Testis (tissue), 3 donors: ENCODE data around the gene SLC27A2. TPM values are rescaled to one million over a fixed set of nuclear protein-coding genes. Genes with fewer than 3 reads are reported as not detected.

ENCODE experiments used
- DNase-seq: peaks from one replicate; pipeline ENCODE4 v3.0.0-alpha.2; 2019
- H3K27ac ChIP-seq, 2 donors: fragments of 200-600 bp; sonication (generic); one replicate each; pipeline ENCODE4 v1.5.1; 2019
- H3K27me3 ChIP-seq: fragments of 200-600 bp; sonication (generic); one replicate; pipeline ENCODE4 v1.5.1; 2019
- H3K36me3 ChIP-seq: fragments of 200-600 bp; sonication (generic); one replicate; pipeline ENCODE4 v1.5.1; 2017; ENCODE audit warnings: low read depth; ENCODE audit errors: missing control alignments
- H3K4me1 ChIP-seq: fragments of 200-600 bp; sonication (generic); one replicate; pipeline ENCODE4 v1.5.1; 2019
- H3K4me3 ChIP-seq, 2 donors: fragments of 200-600 bp; sonication (generic); one replicate each; pipeline ENCODE4 v1.5.1; 2017 to 2019
- H3K9me3 ChIP-seq: fragments of 200-600 bp; sonication (generic); one replicate; pipeline ENCODE4 v1.5.1; 2017
- CTCF ChIP-seq, 3 experiments: fragments of 450-650 bp in 2 of 3; fragments of 200-600 bp in 1 of 3; sonication (generic) in 1 of 3; IDR thresholded peaks; one replicate each; pipeline ENCODE4 v1.5.1; 2016 to 2019; ENCODE audit warnings: antibody characterized with exemption in 3 of 3, mild to moderate bottlenecking in 2 of 3, moderate library complexity in 1 of 3
- POLR2A ChIP-seq: fragments of 450-650 bp; IDR thresholded peaks from one replicate; pipeline ENCODE4 v1.6.1; 2017; ENCODE audit warnings: antibody characterized with exemption, mild to moderate bottlenecking, moderate library complexity
- WGBS, 2 donors: methylation state at CpG; one replicate each; pipeline ENCODE4 v1.1.5; 2018; 5-methylcytosine and 5-hydroxymethylcytosine counted together
- intact Hi-C: fragments of 100-400 bp; cut with DNase I; formaldehyde crosslinking; loops from one replicate; pipeline ENCODE4 v1.15.1; 2023; ENCODE audit warnings: low total_unique reads
- polyA plus RNA-seq: library from polyadenylated mRNA; stranded (reverse); fragments of 350-450 nt; fragmentation: Illumina TruSeq; extraction: RNeasy Lipid Tissue Mini Kit (QIAGEN cat#74804); gene quantifications from one replicate; pipeline ENCODE4 v1.2.3, GENCODE V29; 2014; ENCODE audit warnings: low read depth, low replicate concordance; ENCODE audit not compliant: insufficient read depth
- total RNA-seq, 2 donors: library from RNA; depleted of rRNA; stranded (reverse); fragments of >200 nt; gene quantifications; one replicate each; pipeline ENCODE4 v1.2.3, GENCODE V29; 2016

Gene SLC27A2
- total and polyA plus RNA-seq, 3 donors from 2014 or later: 2.1 to 2.5 (median 2.2) TPM

- H3K36me3 ChIP-seq: no peaks in the 10 kb centered on the region
- H3K4me3 ChIP-seq: no peak overlapping the region
- no peaks in the 10 kb centered on the region for H3K4me1 ChIP-seq
- DNase-seq: no peak
- no peak overlapping the region for H3K27ac ChIP-seq
- H3K27me3 ChIP-seq: no peaks in the 10 kb centered on the region
- H3K9me3 ChIP-seq: no peaks in the 10 kb centered on the region
- TF ChIP-seq POLR2A (no peak), CTCF (IDR thresholded peaks at IDR 0.05) (no peak)
- intact Hi-C loops: no loop called here
Measured at GRCh38 chr15:50189633-50190032, 7.6 kb downstream of the SLC27A2 start.

GRCh38 chr15:50190166-50190570, 8.2 kb downstream of the SLC27A2 start:
- H3K4me3 ChIP-seq: no peak overlapping the region
- no peak for DNase-seq
- TF ChIP-seq POLR2A (no peak), CTCF (IDR thresholded peaks at IDR 0.05) (no peak)
- H3K27ac ChIP-seq: no peak overlapping the region
- H3K4me1 ChIP-seq: no peaks in the 10 kb centered on the region
- H3K9me3 ChIP-seq: no peaks in the 10 kb centered on the region
- no peaks in the 10 kb centered on the region for H3K36me3 ChIP-seq
- intact Hi-C loops: no loop called here
- no peaks in the 10 kb centered on the region for H3K27me3 ChIP-seq

GRCh38 chr15:50190723-50191122, 8.7 kb downstream of the SLC27A2 start:
- WGBS, 2 donors: 84 to 86% methylated on average over 1 of the region's 1 CpG
- Histone ChIP-seq H3K27me3 (no peaks in the 10 kb centered on the region), H3K36me3 (no peaks in the 10 kb centered on the region), H3K27ac (no peak overlapping the region), H3K9me3 (no peaks in the 10 kb centered on the region), H3K4me1 (no peaks in the 10 kb centered on the region), H3K4me3 (no peak overlapping the region)
- no peak for TF ChIP-seq POLR2A
- TF ChIP-seq CTCF (IDR thresholded peaks at IDR 0.05): no peak
- no peak for DNase-seq
- intact Hi-C loops: no loop called here

- no peaks in the 10 kb centered on the region for H3K36me3 ChIP-seq
- 97 to 100% methylated on average over 1 of the region's 1 CpG for WGBS, 2 donors
- H3K9me3 ChIP-seq: no peaks in the 10 kb centered on the region
- no peaks in the 10 kb centered on the region for H3K27me3 ChIP-seq
- no peaks in the 10 kb centered on the region for H3K4me1 ChIP-seq
- no peak for DNase-seq
- TF ChIP-seq CTCF (IDR thresholded peaks at IDR 0.05) (no peak), POLR2A (no peak)
- no peak overlapping the region for H3K27ac ChIP-seq
- H3K4me3 ChIP-seq: no peak overlapping the region
- intact Hi-C loops: no loop called here
Measured at GRCh38 chr15:50192164-50192563, 10.2 kb downstream of the SLC27A2 start.

- no peaks in the 10 kb centered on the region for H3K36me3 ChIP-seq
- H3K9me3 ChIP-seq: no peaks in the 10 kb centered on the region
- WGBS, 2 donors: 85 to 92% methylated on average over 6 of the region's 6 CpGs
- no peak for DNase-seq
- no peaks in the 10 kb centered on the region for H3K27me3 ChIP-seq
- no peak overlapping the region for H3K4me3 ChIP-seq
- no peaks in the 10 kb centered on the region for H3K4me1 ChIP-seq
- TF ChIP-seq POLR2A: no peak
- TF ChIP-seq CTCF (IDR thresholded peaks at IDR 0.05): no peak
- intact Hi-C loops: no loop called here
- H3K27ac ChIP-seq: no peak overlapping the region
Measured at GRCh38 chr15:50192926-50193620, 11.1 kb downstream of the SLC27A2 start.
